GM12874 (cell line): ENCODE results near the gene EPO.

ENCODE experiments used
- CTCF ChIP-seq: IDR thresholded peaks from 2 replicates; pipeline ENCODE4 v1.5.1; 2011; ENCODE audit warnings: low read depth, mild to moderate bottlenecking, control low read depth, low read length, moderate library complexity; ENCODE audit not compliant: insufficient read depth

EPO gene

GRCh38 chr7:100714725-100715124 lies 5.5 kb upstream of the EPO start:
- TF ChIP-seq CTCF: no peak

GRCh38 chr7:100719523-100720278 lies 567 bp upstream of the EPO start:
- no peak for TF ChIP-seq CTCF

- TF ChIP-seq CTCF: no peak
These were observed 620 bp downstream of the EPO start for GRCh38 chr7:100720671-100721504.

DNA sequence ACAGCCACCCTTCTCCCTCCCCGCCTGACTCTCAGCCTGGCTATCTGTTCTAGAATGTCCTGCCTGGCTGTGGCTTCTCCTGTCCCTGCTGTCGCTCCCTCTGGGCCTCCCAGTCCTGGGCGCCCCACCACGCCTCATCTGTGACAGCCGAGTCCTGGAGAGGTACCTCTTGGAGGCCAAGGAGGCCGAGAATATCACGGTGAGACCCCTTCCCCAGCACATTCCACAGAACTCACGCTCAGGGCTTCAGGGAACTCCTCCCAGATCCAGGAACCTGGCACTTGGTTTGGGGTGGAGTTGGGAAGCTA lies 1.2 kb downstream of the EPO start:
- TF ChIP-seq CTCF: no peak

- no peak for TF ChIP-seq CTCF
These were observed 2.4 kb downstream of the EPO start for GRCh38 chr7:100722480-100723212.

DNA sequence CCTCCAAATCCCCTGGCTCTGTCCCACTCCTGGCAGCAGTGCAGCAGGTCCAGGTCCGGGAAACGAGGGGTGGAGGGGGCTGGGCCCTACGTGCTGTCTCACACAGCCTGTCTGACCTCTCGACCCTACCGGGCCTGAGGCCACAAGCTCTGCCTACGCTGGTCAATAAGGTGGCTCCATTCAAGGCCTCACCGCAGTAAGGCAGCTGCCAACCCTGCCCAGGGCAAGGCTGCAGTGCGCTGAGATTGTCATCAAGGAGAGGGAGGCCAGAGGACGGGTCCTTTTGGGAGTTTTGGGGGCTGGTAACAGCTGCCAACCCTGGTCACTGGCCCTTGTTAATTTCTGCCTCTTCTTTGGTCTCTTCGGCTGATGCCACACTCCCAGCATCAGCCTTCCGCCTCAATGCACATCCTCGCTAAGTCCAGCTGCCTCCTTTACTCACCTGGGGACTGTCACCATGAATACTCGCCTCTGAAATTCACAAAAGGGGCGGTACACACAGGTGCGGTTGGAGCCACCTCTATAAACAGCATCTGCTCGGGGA lies 3.5 kb downstream of the EPO start:
- TF ChIP-seq CTCF: no peak
